ENCODE measurements around the gene AP1B1. TPM values are rescaled to one million over a fixed set of nuclear protein-coding genes. Genes with fewer than 3 reads are reported as not detected.

The AP1B1 gene
- total and polyA plus RNA-seq, 4 donors: 17.6 to 63.4 (median 44.0) TPM

- no peak overlapping the region for H3K4me3 ChIP-seq (ENCODE audit: low read depth in 1 of 3, low read length in 3 of 3)
- no peaks in the 10 kb centered on the region for H3K4me1 ChIP-seq (ENCODE audit: control insufficient read depth in 4 of 4, insufficient read depth in 4 of 4, low read length in 3 of 4)
- H3K9ac ChIP-seq (ENCODE audit: low read depth in 1 of 2, low read length in 2 of 2): no peak overlapping the region
- 82% methylated on average over 7 of the region's 7 CpGs for WGBS
- H3K36me3 ChIP-seq (ENCODE audit: control insufficient read depth in 4 of 4, insufficient read depth in 3 of 4, low read depth in 1 of 4, low read length in 3 of 4): peaks cover 31 to 92% (median 85%) of the 10 kb centered on the region in 4 donors
- H3K27ac ChIP-seq (ENCODE audit: low read depth in 1 of 2, low read length in 2 of 2): no peak overlapping the region
- TF ChIP-seq, protein P1, sequence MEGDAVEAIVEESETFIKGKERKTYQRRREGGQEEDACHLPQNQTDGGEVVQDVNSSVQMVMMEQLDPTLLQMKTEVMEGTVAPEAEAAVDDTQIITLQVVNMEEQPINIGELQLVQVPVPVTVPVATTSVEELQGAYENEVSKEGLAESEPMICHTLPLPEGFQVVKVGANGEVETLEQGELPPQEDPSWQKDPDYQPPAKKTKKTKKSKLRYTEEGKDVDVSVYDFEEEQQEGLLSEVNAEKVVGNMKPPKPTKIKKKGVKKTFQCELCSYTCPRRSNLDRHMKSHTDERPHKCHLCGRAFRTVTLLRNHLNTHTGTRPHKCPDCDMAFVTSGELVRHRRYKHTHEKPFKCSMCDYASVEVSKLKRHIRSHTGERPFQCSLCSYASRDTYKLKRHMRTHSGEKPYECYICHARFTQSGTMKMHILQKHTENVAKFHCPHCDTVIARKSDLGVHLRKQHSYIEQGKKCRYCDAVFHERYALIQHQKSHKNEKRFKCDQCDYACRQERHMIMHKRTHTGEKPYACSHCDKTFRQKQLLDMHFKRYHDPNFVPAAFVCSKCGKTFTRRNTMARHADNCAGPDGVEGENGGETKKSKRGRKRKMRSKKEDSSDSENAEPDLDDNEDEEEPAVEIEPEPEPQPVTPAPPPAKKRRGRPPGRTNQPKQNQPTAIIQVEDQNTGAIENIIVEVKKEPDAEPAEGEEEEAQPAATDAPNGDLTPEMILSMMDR (IDR thresholded peaks at IDR 0.05; ENCODE audit: low read depth, low read length, missing input control): no peak
- TF ChIP-seq MAX (IDR thresholded peaks at IDR 0.05) (no peak), TAF1 (conservative IDR thresholded peaks at IDR 0.05) (no peak), EGR1 (IDR thresholded peaks at IDR 0.05; ENCODE audit: low read depth in 2 of 2) (no peak), NR2F2 (IDR thresholded peaks at IDR 0.05) (no peak), RAD21 (IDR thresholded peaks at IDR 0.05) (no peak), FOXA2 (IDR thresholded peaks at IDR 0.05) (no peak), HNF4G (IDR thresholded peaks at IDR 0.05) (no peak), RXRA (IDR thresholded peaks at IDR 0.05) (no peak), ATF3 (IDR thresholded peaks at IDR 0.05) (no peak), JUND (IDR thresholded peaks at IDR 0.05) (no peak), GABPA (IDR thresholded peaks at IDR 0.05 in 1 of 2, conservative IDR thresholded peaks at IDR 0.05 in 1 of 2) (no peak), FOXA1 (IDR thresholded peaks at IDR 0.05) (no peak), YY1 (IDR thresholded peaks at IDR 0.05) (no peak)
- TF ChIP-seq, protein P2, sequence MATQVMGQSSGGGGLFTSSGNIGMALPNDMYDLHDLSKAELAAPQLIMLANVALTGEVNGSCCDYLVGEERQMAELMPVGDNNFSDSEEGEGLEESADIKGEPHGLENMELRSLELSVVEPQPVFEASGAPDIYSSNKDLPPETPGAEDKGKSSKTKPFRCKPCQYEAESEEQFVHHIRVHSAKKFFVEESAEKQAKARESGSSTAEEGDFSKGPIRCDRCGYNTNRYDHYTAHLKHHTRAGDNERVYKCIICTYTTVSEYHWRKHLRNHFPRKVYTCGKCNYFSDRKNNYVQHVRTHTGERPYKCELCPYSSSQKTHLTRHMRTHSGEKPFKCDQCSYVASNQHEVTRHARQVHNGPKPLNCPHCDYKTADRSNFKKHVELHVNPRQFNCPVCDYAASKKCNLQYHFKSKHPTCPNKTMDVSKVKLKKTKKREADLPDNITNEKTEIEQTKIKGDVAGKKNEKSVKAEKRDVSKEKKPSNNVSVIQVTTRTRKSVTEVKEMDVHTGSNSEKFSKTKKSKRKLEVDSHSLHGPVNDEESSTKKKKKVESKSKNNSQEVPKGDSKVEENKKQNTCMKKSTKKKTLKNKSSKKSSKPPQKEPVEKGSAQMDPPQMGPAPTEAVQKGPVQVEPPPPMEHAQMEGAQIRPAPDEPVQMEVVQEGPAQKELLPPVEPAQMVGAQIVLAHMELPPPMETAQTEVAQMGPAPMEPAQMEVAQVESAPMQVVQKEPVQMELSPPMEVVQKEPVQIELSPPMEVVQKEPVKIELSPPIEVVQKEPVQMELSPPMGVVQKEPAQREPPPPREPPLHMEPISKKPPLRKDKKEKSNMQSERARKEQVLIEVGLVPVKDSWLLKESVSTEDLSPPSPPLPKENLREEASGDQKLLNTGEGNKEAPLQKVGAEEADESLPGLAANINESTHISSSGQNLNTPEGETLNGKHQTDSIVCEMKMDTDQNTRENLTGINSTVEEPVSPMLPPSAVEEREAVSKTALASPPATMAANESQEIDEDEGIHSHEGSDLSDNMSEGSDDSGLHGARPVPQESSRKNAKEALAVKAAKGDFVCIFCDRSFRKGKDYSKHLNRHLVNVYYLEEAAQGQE (IDR thresholded peaks at IDR 0.05): no peak
- TF ChIP-seq, protein P3, sequence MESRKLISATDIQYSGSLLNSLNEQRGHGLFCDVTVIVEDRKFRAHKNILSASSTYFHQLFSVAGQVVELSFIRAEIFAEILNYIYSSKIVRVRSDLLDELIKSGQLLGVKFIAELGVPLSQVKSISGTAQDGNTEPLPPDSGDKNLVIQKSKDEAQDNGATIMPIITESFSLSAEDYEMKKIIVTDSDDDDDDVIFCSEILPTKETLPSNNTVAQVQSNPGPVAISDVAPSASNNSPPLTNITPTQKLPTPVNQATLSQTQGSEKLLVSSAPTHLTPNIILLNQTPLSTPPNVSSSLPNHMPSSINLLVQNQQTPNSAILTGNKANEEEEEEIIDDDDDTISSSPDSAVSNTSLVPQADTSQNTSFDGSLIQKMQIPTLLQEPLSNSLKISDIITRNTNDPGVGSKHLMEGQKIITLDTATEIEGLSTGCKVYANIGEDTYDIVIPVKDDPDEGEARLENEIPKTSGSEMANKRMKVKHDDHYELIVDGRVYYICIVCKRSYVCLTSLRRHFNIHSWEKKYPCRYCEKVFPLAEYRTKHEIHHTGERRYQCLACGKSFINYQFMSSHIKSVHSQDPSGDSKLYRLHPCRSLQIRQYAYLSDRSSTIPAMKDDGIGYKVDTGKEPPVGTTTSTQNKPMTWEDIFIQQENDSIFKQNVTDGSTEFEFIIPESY (IDR thresholded peaks at IDR 0.05): no peak
- no peaks in the 10 kb centered on the region for H3K9me3 ChIP-seq (ENCODE audit: control insufficient read depth in 4 of 4, low read length in 3 of 4)
- no peaks in the 10 kb centered on the region for H3K27me3 ChIP-seq (ENCODE audit: control insufficient read depth in 4 of 4, insufficient read depth in 4 of 4, low read length in 3 of 4)
- DNase-seq (ENCODE audit: low spot score): no peak
These were observed 97.2 kb downstream of the AP1B1 start for GRCh38 chr22:29291215-29291614.

- Histone ChIP-seq H3K4me1 (ENCODE audit: control insufficient read depth in 4 of 4, insufficient read depth in 4 of 4, low read length in 3 of 4) (no peaks in the 10 kb centered on the region), H3K4me3 (ENCODE audit: low read depth in 1 of 3, low read length in 3 of 3) (no peak overlapping the region), H3K36me3 (ENCODE audit: control insufficient read depth in 4 of 4, insufficient read depth in 3 of 4, low read depth in 1 of 4, low read length in 3 of 4) (peaks cover 29 to 87% (median 82%) of the 10 kb centered on the region in 4 donors), H3K9me3 (ENCODE audit: control insufficient read depth in 4 of 4, low read length in 3 of 4) (no peaks in the 10 kb centered on the region), H3K27me3 (ENCODE audit: control insufficient read depth in 4 of 4, insufficient read depth in 4 of 4, low read length in 3 of 4) (no peaks in the 10 kb centered on the region), H3K9ac (ENCODE audit: low read depth in 1 of 2, low read length in 2 of 2) (no peak overlapping the region), H3K27ac (ENCODE audit: low read depth in 1 of 2, low read length in 2 of 2) (no peak overlapping the region)
- WGBS: 80% methylated on average over 5 of the region's 5 CpGs
- no peak for DNase-seq (ENCODE audit: low spot score)
- TF ChIP-seq FOXA2 (IDR thresholded peaks at IDR 0.05) (no peak), MAX (IDR thresholded peaks at IDR 0.05) (no peak), JUND (IDR thresholded peaks at IDR 0.05) (no peak), RXRA (IDR thresholded peaks at IDR 0.05) (no peak), GABPA (IDR thresholded peaks at IDR 0.05 in 1 of 2, conservative IDR thresholded peaks at IDR 0.05 in 1 of 2) (no peak), YY1 (IDR thresholded peaks at IDR 0.05) (no peak), HNF4G (IDR thresholded peaks at IDR 0.05) (no peak), ATF3 (IDR thresholded peaks at IDR 0.05) (no peak), TAF1 (conservative IDR thresholded peaks at IDR 0.05) (no peak), RAD21 (IDR thresholded peaks at IDR 0.05) (no peak)
- TF ChIP-seq, protein P2 (IDR thresholded peaks at IDR 0.05): no peak
- TF ChIP-seq, protein P3 (IDR thresholded peaks at IDR 0.05): no peak
These were observed 98.3 kb downstream of the AP1B1 start for GRCh38 chr22:29290061-29290460.
